DMS153 (cell line): ENCODE results near the gene MRRF.
A peak's percentile ranks its signal among the peaks of the same experiment; 100 is the strongest.

Source experiments
- DNase-seq: peaks from one replicate; lab custom pipeline; 2025; lab: John Stamatoyannopoulos, UW

The MRRF gene

DNA sequence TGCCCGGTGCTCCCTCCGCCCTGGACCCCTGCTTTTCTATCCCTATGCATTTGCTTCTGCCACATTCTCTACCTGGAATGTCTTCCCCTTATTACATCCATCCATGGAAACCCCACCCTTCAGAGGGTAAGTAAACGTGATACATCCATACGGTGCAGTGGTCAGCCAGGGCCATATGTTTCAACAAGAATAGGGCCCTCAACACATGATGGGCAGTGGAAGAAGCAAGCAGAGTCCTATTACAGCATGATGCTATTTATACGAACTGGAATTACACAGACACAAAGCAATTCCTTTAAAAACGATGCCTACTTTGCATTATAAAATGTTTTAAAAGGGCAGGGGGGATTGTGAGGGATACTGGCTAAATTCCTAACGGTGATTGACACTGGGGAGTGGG is 68.0 kb downstream of the MRRF start:
- no peak for DNase-seq

DNA sequence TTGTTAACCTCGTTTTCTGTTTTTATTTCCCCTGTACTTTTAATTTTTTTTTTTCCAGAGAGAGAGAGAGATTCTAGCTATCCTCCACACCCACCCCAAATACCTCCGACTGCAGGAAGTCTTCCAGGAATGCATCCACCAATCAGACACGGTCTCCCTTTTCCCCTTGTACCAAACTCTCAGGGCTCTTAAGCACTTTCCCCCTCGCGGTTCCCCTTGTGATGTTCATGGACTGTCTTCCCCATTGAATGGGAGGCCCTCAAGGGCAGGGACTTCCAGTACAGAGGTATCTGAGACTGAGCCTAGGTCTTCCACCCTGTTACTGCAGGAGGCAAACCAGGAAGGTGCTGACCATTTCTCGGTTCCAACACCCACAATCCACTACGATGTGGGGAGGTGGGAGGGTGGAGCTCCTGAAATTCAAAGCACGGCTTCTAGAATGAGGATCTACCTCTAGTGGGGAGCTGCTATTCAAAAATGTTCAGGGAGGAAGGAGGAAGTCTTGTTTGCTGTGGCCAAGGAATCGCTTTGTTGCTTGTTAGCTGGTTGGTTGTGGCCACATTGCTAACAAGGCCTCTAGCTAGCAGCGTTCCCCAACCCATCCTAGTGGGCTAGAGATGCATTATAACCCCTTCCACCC is 68.6 kb downstream of the MRRF start:
- no peak for DNase-seq

DNA sequence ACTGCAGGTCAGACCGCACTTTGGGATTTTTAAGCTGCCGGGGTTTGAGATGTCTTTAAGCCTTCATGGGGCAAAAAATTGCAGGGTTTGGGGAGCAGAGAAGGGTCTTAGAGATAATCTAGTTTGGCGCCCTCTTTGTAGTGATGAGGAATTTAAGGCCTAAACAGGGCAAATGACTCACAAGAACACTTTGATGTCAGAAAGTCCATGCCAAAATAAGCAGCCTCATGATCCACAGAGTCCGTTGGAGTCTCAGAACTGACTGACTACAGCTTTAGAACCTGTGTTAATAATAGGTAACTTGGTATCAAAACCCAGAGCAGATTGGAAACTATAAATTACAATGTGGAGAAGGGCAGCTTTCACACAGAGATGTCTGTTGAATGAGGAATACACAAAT is 70.2 kb downstream of the MRRF start:
- no peak for DNase-seq

DNA sequence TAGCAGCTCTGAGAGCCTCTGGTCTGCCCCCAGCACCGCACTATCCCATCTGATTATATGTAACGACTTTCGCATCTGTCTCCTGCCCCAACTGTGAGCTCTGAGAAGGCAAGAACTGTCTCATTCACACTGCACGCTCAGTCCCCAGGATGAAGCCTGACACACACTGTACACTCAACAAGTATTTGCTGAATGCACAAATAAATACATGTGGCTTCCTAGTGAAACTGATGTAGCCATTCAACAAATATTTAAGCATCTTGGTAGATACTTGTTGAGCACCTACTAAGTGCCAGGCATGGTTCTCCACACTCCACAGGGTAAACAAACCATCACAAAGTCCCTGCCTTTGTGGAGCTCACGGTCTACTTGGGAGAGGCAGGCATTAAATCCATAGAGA is 71.5 kb downstream of the MRRF start:
- DNase-seq, result no peak

DNA sequence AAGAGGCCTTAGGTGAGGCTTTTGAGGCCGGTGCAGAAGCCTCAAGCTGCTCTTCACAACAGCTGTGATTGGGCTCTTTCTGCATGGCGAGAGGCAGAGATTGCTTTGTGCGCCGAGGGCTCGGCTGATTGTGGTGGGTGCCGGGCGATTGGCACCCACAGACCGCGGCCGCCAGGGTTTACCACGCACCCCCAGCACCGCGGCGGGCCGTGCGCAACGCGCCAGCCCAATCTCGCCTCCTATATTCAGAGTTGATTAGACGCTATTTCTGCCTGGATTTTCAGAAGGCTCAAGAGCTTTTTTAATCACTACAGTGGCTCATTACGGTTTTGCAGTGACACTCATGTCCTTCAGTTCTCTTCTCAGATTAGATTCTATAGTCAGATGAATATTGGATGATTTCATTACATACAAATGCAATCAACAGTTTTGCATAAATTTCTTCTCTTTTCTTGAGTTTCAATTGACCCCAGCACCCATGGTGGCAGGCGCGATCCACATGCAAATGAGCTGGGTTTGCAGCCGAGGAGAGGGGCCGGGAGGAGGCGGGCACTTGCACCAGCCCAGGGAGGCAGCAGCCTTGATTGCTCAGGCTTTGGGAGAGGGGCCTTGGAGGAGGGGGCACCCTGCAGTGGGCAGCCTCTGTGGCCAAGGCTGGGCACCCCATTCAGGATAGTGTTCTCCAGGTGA is 72.3 kb downstream of the MRRF start:
- no peak for DNase-seq

DNA sequence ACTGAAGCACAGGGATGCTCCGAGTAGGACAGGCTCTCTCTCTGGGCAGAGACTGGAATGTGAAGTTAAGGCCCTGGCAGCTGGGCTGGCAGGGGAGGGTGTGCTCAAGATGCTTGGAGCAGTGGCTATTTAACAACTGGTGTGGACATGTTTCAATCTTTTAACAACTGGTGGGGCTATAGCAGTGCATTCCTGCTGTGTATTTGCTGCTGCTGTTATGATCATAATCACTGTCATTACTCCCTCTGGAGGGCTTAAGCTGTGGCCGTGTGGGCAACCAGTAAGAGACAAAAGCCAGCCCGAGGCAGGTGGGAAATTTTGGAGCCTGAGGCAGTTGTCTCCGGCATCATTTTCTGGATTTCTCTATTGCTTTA is 72.9 kb downstream of the MRRF start:
- DNase-seq, result no peak

DNA sequence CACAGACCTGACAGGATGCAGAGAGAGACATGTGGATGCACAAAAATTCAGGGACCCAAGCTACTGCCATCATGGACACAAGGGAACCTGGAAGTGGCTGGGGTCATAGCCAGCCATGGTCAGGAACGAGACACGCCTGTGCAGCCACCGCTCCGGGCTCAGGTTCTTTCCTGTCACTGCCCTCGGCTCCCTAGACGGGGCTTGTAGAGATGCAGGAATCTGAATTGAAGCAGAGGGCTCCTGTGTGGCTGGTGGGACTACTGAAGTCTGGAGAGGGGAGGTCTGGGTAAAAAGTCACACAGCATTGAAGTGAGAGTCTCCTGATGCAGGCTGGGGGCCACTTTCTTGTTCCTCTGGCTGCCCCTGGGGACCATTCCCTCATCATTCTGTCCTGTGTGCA is 73.9 kb downstream of the MRRF start:
- DNase-seq, result no peak

DNA sequence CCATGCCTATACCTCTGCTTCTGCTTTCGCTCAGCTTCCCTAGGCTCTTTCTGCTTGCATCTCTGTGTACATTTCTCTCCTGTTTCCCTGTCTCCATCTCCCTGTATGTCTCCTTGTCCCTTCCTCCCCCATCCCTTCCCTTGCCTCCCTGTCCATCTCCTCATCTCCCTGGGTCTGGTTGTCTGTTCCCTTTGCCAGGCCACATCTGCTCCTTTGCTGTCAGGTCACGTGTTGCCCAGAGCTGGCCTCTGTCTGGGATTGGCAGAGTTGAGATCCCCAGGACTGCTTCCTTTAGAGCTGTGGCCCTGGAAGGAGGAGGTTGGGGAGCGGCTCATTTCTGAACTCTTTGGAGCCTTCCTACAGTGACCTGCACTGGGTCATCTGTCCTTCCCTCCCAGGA is 74.3 kb downstream of the MRRF start:
- no peak for DNase-seq

DNA sequence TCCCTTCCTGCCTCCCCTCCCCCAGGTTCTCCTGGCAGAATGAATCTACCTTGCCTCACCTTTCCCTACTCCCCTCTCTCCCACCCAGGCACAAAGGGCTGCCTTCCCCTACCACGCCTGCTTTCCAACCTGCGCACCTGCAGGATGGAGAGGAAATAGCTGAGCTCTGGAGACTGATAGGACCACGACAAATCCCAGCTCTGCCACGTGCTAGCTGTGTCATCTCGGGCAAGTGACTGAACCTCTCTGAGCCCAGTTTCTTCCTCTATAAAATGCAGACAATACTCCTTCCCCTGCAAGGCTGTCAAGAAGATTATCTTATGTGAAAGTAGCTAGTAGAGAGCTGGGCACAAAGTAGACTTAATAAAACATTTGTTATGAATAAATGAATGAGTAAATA is 74.9 kb downstream of the MRRF start:
- no peak for DNase-seq

DNA sequence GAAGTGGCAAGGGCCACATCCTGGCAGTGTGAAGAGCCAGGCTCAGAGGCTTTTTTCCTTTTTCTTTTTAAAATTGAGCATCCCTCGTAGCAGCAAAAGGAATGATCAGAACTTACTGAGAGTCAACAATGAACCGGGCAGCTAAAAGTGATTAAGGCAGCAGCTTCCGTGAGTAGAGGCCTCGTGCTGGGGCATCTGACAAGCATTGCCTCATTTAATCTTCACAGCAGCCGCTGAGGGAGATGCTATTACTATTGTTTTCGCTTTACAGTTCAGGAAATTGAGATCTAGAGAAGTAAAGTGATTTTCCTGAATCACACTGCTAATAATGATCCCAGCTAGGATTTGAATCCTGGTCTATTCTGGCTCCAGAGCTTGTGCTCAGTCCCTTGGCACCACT is 75.5 kb downstream of the MRRF start:
- DNase-seq, result no peak

DNA sequence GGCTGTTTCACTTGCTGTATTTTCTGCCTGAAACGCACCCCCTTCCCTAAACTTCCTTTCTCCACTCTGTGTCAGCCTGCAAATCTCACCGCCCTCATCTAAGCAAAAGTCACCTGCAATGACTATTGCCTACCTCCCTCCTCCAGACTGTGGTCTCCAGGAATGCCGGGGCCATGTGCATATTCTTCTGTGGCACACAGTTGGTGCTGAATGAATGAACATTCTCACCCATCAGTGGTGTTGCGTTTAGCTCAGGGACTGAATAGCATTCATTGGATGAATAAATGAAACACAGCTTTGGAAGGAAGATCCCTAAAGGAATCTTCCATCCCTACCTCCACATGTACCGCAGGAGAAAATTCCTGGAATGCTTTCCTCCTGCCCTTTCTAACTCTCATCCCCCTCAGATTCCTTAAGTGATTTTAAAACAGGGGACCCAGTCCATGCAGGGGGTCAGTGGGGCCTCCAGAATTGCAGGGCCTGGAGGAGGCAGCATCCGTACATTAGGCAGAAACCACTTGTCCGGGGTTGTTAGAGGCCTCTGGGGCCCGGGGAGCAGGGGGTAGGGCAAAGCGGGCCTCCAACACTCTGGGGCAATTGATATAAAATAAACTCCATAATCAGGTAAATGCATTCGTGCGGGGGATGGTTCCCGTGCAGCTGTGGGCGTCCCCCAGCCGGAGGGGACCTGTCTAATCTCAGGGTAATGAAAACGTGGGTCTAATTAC is 77.8 kb downstream of the MRRF start:
- DNase-seq, result no peak

DNA sequence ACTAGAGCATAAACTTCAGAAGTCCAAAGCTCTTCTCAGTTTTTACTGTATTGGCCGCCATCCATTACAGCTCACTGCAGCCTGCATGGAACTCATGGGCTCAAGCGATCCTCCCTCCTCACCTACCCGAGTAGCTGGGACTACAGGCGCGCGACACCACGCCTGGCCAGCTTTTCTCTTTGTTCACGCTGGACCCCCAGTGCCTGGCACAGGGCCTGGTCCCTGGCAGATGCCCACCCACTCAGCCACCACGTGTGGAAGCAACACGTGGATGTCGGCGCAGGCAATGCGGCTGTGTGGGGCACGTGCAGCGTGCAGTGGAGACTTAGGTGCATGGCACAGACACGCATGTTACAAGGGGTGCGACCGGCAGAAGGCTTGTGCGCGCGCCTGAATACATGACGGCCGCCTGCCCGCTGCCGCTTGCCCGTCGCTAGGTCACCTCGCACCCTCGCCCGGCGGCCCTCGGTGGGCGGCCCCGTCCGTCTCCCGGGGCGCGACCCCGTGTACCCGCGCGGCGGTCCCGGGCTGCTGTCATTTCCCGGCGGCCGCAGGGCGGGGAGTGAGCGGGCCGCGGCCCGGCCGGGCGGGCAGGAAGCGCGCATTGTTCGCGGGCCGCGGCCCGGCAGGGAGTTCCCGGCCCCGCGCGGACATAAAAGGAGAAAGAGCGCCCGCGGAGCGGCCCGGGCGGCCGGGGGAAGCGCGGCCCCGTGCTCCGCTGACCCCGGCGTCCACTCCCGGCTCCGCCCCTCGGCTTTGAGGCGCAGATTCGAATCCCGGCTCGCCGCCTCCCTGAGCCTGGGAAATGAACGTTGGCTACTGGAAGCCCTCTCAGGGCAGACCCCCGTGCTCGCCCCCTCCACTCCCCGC is 82.0 kb downstream of the MRRF start:
- no peak for DNase-seq

DNA sequence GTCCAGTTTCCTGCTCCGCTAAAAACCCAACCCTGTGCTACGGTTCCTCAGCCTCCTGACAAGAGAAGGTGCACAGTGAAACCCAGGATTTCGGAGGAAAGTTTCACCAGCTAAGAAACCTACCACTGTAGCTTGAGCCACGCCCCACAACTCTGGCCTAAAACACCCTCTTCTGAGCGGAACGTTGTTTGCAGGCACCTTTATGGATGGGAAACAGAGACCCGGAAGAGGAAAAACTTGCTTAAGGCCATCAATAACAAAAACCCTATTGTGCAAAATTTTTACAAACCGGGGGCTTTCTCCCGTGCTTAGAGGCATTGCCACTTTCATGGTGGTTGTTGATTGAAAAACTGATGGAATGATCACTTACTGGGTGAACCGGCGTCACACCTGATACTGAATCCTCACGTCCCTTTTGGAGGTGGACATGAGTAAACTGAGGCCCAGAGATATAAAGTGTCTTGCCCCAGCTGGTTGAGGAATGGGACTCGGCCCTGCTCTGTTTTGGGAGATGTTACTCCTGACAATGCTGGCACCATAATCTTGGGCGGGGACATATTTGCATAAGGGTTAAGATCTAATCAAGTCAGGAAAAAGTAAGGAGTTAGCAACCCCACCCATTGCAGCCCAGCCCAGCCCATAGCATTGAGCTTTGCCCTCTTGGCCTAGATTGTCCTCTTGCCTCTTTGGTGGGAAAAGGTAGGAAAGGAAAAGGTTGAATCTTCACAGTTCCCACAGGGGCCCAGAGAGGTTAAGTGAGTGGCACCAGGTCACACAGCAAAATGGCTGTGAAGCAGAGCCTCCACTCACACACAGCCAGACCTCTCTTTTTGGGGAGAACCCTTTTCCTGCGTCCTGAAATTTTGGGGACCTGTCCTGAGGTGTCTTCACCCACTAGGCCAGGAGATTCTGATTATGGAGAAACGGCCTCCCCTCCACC is 82.9 kb downstream of the MRRF start:
- no peak for DNase-seq

DNA sequence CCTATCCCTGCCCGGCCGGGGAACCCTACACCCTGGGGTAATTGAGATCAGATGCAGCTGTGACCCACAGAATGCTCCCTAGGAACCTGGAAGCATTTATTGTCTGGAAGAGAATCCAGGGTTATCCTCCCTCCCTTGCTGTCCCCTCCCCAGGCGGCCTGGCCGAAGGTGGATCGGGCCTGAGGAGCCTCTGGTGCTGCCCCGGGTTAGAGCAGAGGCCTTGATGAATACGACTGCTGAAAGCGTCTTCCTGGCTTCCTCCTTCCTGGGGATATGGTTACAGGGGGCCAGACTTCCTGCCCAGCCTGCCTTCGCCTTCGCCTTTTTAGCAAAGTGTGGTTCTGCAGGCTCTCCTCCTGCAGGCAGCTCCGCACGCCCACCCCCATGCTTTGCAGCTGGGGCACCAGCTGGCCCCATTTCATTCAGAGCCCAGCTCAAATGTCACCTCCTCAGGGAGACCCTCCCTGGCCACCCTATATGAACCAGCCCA is 83.7 kb downstream of the MRRF start:
- DNase-seq, result no peak

DNA sequence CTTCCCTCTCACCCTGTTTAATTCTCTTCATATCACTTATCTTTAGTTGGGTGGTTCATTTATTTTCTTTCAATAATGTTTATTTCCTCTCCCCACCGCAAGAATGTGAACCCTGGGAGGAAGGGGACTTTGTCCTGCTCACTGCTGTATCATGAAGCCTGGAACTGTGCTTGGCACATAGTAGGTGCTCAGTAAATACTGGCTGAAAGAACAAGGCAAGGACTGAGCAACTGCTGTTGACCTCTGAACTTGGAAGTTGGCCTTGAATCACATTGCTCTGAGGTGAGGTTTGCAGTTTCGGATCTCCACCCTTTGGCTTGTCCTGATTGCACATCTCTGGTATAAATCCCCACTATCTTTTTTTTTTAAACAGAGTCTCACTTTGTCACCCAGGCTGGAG is 84.1 kb downstream of the MRRF start:
- DNase-seq, result no peak

DNA sequence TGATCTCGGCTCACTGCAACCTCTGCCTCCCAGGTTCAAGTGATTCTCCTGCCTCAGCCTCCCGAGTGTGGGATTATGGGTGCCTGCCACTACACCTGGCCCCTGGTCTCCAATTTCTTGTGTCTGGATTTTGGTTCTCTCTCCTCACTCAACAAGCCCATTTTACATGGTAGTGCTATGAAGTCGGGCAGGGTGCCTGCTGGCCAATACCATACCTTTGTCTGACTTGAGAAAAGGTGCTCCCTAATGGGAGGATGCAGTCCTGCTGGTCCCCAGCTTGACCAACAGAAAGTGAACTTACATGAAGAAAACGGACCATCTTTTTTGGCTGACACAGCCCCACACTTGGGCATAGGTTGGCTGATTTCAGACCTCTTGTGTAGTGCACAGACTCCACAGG is 84.5 kb downstream of the MRRF start:
- no peak for DNase-seq

DNA sequence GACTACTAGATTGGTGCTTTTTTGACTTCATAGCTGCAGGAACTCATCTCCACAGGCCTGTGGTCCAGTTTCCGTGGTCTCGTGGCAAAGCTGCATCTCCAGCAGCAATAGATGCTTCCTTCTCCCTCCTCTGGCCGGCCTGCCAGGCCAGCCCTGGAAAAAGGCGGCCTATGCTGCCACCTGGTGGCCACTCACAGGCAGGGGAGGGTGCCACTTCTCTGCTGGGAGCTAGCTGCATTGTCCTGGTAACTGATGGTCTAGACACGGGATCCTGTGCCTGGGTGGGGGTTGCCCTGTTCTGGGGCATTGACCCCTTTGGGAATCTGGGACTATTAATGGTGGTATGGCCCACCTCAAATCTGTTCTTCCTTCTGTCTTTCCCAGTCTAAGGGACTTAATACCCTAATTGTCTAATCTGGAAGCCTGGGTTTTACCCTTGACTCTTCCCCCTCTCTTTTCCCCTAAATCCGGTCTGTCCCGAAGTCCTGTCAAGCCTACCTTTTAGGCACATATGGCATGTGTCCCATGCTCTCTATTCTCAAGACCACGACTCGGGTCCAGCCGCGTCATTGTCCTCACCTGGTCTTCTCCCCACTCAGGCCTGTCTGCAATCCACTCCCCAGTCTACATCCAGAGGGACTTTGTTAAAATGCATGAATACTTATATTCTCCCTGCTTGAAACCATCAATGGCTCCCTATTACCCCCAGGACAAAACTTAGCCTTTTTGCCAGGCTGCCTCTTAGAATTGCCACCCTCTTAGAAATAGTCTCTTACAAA is 86.1 kb downstream of the MRRF start:
- DNase-seq, result peak; percentile 59

DNA sequence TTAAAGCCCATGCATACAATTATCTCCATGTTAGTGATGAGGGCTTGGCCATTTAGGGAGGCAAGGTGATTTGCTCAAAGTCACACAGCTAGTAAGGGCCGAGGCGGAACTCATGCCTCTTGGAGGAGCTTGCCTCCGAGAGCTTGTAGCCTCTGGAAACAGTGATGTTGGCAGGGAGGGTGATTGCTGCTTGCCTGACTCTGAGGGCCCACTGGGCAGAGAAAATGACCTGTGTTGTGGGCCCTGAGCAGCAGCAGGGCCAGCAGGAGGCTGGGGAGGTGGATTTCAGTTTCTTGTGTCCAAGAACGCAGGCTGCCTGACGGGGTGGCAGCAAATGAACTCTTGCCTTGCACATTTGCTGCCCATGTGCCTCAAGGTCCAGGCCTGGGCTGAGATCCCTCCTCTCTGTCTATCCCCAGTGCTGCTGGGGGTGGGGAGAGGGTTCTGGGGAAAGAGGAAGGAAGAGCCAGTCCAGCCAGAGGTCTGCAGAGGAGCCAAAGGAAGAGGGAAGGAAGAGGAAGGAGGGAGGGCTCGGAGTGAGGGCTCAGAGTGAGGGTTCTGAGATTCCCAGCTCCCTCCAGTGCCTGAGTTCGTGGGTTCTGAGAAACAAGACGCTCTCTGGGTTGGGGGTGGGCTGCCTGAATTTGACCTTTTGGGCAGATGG is 90.0 kb downstream of the MRRF start:
- no peak for DNase-seq

DNA sequence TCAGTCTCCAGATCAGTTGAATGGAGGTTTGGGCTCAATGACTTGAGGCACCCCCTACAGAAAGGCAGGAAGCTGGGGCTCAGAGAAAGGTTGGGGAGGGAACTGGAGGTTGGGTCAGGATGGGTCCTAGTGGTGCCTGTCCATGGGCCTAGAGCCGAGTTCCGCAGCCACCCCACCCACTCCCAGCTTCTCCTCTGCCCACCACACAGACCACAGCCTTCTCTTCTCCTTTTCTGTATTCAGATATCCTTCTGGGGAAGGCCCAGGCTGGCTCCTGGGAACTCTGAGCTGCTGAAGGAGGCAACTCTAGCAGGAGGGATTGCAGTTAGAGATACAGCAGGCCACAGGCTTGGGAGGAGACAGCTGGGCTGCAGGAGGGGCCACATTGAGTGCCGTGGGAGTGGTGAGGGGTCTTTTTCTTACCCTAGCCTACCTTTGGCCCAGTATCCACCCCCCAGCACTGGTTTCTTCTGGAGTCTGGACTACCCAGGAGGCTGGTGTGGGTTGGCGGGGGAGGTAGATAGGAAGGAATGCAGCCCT is 90.7 kb downstream of the MRRF start:
- no peak for DNase-seq

DNA sequence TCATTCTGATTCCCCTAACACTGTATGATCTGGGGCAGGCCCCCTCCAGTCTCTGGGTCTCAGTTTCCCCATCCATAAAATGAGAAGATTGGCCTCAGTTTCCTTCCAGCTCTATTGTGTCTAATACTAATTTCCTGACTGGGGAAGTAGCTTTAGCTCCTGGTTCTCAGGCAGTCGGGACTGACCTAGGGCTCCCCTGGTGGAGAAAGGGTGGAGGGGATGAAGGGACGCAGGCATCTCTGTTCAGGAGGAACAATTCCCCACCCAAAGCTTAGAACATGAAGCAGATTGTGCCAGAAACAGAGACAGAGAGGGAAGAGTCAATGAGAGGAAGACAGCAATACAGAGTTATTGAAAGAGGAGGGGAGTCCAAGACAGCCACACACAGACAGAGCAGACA is 91.9 kb downstream of the MRRF start:
- no peak for DNase-seq
